ENCODE measurements around the gene CENPU.

DNA sequence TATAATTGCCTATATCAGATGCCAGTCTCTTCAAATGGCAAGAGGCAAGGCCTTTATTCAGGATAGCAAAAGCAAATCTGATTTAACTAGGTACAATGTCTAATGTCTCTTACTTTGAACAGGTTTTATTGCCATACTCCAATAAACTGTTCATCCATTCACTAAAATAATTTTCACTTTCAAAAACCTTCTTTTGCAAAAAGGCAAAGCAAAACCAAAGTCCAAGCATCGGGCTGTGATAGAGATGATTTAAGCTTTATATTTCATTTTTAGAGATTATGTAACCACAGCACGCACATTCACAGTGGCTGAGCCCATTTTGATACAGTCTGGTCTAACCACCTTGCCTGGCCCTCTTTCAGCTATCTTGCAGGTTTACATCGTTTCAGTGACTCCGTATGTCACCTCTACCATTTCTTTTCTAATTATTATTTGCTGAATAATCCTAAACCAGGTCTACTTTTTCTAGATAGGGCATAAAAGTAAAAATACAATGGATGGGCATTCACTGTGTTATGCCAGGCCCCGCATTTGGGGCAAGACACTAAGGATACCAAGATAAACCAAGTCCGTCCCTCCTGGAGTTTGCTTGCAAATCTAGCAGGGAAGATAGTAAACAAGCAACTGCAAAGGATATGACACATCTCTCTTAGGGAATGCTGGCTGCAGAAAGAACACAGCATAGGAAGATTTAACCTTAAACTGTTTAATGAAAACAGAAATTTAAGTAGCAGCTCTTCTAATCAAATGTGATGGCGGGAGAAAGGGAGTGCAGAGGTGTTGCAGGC, 86.4 kb downstream of the CENPU start:
- TF ChIP-seq, protein P1, sequence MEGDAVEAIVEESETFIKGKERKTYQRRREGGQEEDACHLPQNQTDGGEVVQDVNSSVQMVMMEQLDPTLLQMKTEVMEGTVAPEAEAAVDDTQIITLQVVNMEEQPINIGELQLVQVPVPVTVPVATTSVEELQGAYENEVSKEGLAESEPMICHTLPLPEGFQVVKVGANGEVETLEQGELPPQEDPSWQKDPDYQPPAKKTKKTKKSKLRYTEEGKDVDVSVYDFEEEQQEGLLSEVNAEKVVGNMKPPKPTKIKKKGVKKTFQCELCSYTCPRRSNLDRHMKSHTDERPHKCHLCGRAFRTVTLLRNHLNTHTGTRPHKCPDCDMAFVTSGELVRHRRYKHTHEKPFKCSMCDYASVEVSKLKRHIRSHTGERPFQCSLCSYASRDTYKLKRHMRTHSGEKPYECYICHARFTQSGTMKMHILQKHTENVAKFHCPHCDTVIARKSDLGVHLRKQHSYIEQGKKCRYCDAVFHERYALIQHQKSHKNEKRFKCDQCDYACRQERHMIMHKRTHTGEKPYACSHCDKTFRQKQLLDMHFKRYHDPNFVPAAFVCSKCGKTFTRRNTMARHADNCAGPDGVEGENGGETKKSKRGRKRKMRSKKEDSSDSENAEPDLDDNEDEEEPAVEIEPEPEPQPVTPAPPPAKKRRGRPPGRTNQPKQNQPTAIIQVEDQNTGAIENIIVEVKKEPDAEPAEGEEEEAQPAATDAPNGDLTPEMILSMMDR (IDR thresholded peaks at IDR 0.05; ENCODE audit: insufficient read depth, low read length) = no peak
- TF ChIP-seq SPI1 (IDR thresholded peaks at IDR 0.05; ENCODE audit: borderline replicate concordance, low read depth) (no peak), POLR2AphosphoS5 (IDR thresholded peaks at IDR 0.05; ENCODE audit: low read depth) (no peak)
